Trophoblast cell (in vitro differentiated cells and primary cell): ENCODE results near the gene ALK.

Source experiments
- DNase-seq, 2 donors: peaks; one replicate each; pipeline ENCODE4 v3.0.0-alpha.2; 2016
- H2AFZ ChIP-seq: 2 replicates; pipeline ENCODE4 v1.6.1; 2013; ENCODE audit warnings: low read length, moderate library complexity, mild to moderate bottlenecking; ENCODE audit not compliant: insufficient read depth, poor library complexity
- H2AK5ac ChIP-seq: 2 replicates; pipeline ENCODE4 v1.6.1; 2013; ENCODE audit warnings: mild to moderate bottlenecking, low read length
- H2BK120ac ChIP-seq: 2 replicates; pipeline ENCODE4 v1.6.1; 2013; ENCODE audit warnings: low read length, mild to moderate bottlenecking, moderate library complexity; ENCODE audit not compliant: insufficient read depth, poor library complexity
- H2BK12ac ChIP-seq: 2 replicates; pipeline ENCODE4 v1.6.1; 2013; ENCODE audit warnings: mild to moderate bottlenecking, low read length, moderate library complexity
- H2BK5ac ChIP-seq: 2 replicates; pipeline ENCODE4 v1.6.1; 2013; ENCODE audit warnings: low read length, low read depth, moderate library complexity, mild to moderate bottlenecking; ENCODE audit not compliant: poor library complexity
- H3K14ac ChIP-seq: 2 replicates; pipeline ENCODE4 v1.6.1; 2013; ENCODE audit warnings: mild to moderate bottlenecking, low read length
- H3K18ac ChIP-seq: 2 replicates; pipeline ENCODE4 v1.6.1; 2013; ENCODE audit warnings: mild to moderate bottlenecking, low read length
- H3K23ac ChIP-seq: 2 replicates; pipeline ENCODE4 v1.6.1; 2013; ENCODE audit warnings: low read length
- H3K27ac ChIP-seq: 2 replicates; pipeline ENCODE4 v1.5.1; 2013; ENCODE audit warnings: low read depth, mild to moderate bottlenecking, inconsistent platforms, low read length, moderate library complexity
- H3K27me3 ChIP-seq: 2 replicates; pipeline ENCODE4 v1.6.1; 2013; ENCODE audit warnings: inconsistent platforms, mild to moderate bottlenecking, low read length, moderate library complexity; ENCODE audit not compliant: insufficient read depth
- H3K36me3 ChIP-seq, 2 experiments: 1 replicate in 1 of 2; 2 replicates in 1 of 2; pipeline ENCODE4 v1.6.1; 2013; ENCODE audit warnings: low read length in 2 of 2, mild to moderate bottlenecking in 2 of 2, moderate library complexity in 1 of 2; ENCODE audit not compliant: insufficient read depth in 2 of 2, control insufficient read depth in 1 of 2
- H3K4ac ChIP-seq: 2 replicates; pipeline ENCODE4 v1.6.1; 2013; ENCODE audit warnings: low read depth, mild to moderate bottlenecking, low read length, moderate library complexity
- H3K4me1 ChIP-seq, 2 experiments: 1 replicate in 1 of 2; 2 replicates in 1 of 2; pipeline ENCODE4 v1.6.1; 2013; ENCODE audit warnings: low read length in 2 of 2, mild to moderate bottlenecking in 2 of 2, moderate library complexity in 1 of 2; ENCODE audit not compliant: insufficient read depth in 2 of 2, control insufficient read depth in 1 of 2
- H3K4me2 ChIP-seq: 2 replicates; pipeline ENCODE4 v1.6.1; 2013; ENCODE audit warnings: inconsistent platforms, mild to moderate bottlenecking, low read length, moderate library complexity
- H3K4me3 ChIP-seq: 2 replicates; pipeline ENCODE4 v1.5.1; 2013; ENCODE audit warnings: mild to moderate bottlenecking, low read depth, low read length, inconsistent platforms
- H3K79me1 ChIP-seq: one replicate; pipeline ENCODE4 v1.6.1; 2013; ENCODE audit warnings: low read length
- H3K79me2 ChIP-seq: 2 replicates; pipeline ENCODE4 v1.6.1; 2013; ENCODE audit warnings: low read length, mild to moderate bottlenecking; ENCODE audit not compliant: control insufficient read depth, insufficient read depth, poor library complexity
- H3K9ac ChIP-seq: 2 replicates; pipeline ENCODE4 v1.6.1; 2013; ENCODE audit warnings: mild to moderate bottlenecking, low read length
- H3K9me3 ChIP-seq: 2 replicates; pipeline ENCODE4 v1.6.1; 2013; ENCODE audit warnings: low read depth, mild to moderate bottlenecking, control low read depth, inconsistent platforms, low read length; ENCODE audit not compliant: insufficient read depth
- H4K12ac ChIP-seq: 2 replicates; pipeline ENCODE4 v1.6.1; 2013; ENCODE audit warnings: low read depth, mild to moderate bottlenecking, low read length, moderate library complexity
- H4K8ac ChIP-seq: 2 replicates; pipeline ENCODE4 v1.6.1; 2013; ENCODE audit warnings: low read depth, mild to moderate bottlenecking, low read length, moderate library complexity
- H4K91ac ChIP-seq: one replicate; pipeline ENCODE4 v1.6.1; 2013; ENCODE audit warnings: low read depth, mild to moderate bottlenecking, low read length, moderate library complexity
- WGBS: extraction: QIAGEN DNeasy Blood & Tissue Kit; methylation state at CpG from one replicate; pipeline ENCODE4 v1.1.7; 2013; ENCODE audit warnings: missing lambda C conversion rate; ENCODE audit not compliant: insufficient read length, insufficient coverage; ENCODE audit errors: extremely low coverage; 5-methylcytosine and 5-hydroxymethylcytosine counted together

Gene ALK

GRCh38 chr2:29323301-29323700, 598.1 kb downstream of the ALK start:
- no peak overlapping the region for H3K23ac ChIP-seq
- no peak overlapping the region for H3K14ac ChIP-seq
- no peak overlapping the region for H3K27ac ChIP-seq
- H4K12ac ChIP-seq, result no peak overlapping the region
- no CpG with 5 or more reads among the region's 2 CpGs for WGBS
- H3K4me1 ChIP-seq, result no peaks in the 10 kb centered on the region
- no peak overlapping the region for H4K91ac ChIP-seq
- H2AFZ ChIP-seq, result no peak overlapping the region
- no peaks in the 10 kb centered on the region for H3K79me1 ChIP-seq
- no peak overlapping the region for H3K4ac ChIP-seq
- no peak overlapping the region for H3K9ac ChIP-seq
- no peaks in the 10 kb centered on the region for H3K36me3 ChIP-seq
- no peak overlapping the region for H2BK12ac ChIP-seq
- H2AK5ac ChIP-seq, result no peak overlapping the region
- no peaks in the 10 kb centered on the region for H3K9me3 ChIP-seq
- no peak overlapping the region for H3K4me2 ChIP-seq
- no peak overlapping the region for H3K4me3 ChIP-seq
- no peaks in the 10 kb centered on the region for H3K27me3 ChIP-seq
- no peak overlapping the region for H2BK120ac ChIP-seq
- H4K8ac ChIP-seq, result no peak overlapping the region
- DNase-seq, result no peak
- H2BK5ac ChIP-seq, result no peak overlapping the region
- H3K18ac ChIP-seq, result no peak overlapping the region
- no peaks in the 10 kb centered on the region for H3K79me2 ChIP-seq

- no peak overlapping the region for H2BK5ac ChIP-seq
- no peaks in the 10 kb centered on the region for H3K36me3 ChIP-seq
- no peaks in the 10 kb centered on the region for H3K9me3 ChIP-seq
- H4K8ac ChIP-seq, result no peak overlapping the region
- H3K27ac ChIP-seq, result no peak overlapping the region
- H2BK120ac ChIP-seq, result no peak overlapping the region
- no peak overlapping the region for H4K91ac ChIP-seq
- H3K79me2 ChIP-seq, result no peaks in the 10 kb centered on the region
- H2BK12ac ChIP-seq, result no peak overlapping the region
- no peak overlapping the region for H3K18ac ChIP-seq
- no peak overlapping the region for H4K12ac ChIP-seq
- H3K23ac ChIP-seq, result no peak overlapping the region
- no CpG with 5 or more reads among the region's 2 CpGs for WGBS
- H3K27me3 ChIP-seq, result no peaks in the 10 kb centered on the region
- H3K4me2 ChIP-seq, result no peak overlapping the region
- DNase-seq, result no peak
- H2AK5ac ChIP-seq, result no peak overlapping the region
- no peak overlapping the region for H3K9ac ChIP-seq
- no peak overlapping the region for H2AFZ ChIP-seq
- H3K4me3 ChIP-seq, result no peak overlapping the region
- peaks cover 3% of the 10 kb centered on the region in 2 experiments for H3K4me1 ChIP-seq
- H3K79me1 ChIP-seq, result no peaks in the 10 kb centered on the region
- H3K14ac ChIP-seq, result no peak overlapping the region
- no peak overlapping the region for H3K4ac ChIP-seq
Measured at GRCh38 chr2:29322011-29322410, 599.4 kb downstream of the ALK start.

GRCh38 chr2:29317801-29318485, 603.4 kb downstream of the ALK start:
- no peak overlapping the region for H3K4ac ChIP-seq
- H3K23ac ChIP-seq, result no peak overlapping the region
- no peak overlapping the region for H3K9ac ChIP-seq
- peaks cover 3% of the 10 kb centered on the region in 2 experiments for H3K4me1 ChIP-seq
- no peak overlapping the region for H3K27ac ChIP-seq
- H2AK5ac ChIP-seq, result no peak overlapping the region
- no peak overlapping the region for H2BK120ac ChIP-seq
- H4K8ac ChIP-seq, result no peak overlapping the region
- no CpG with 5 or more reads among the region's 8 CpGs for WGBS
- no peak overlapping the region for H3K4me3 ChIP-seq
- H2BK12ac ChIP-seq, result no peak overlapping the region
- H3K14ac ChIP-seq, result no peak overlapping the region
- H3K18ac ChIP-seq, result no peak overlapping the region
- H2AFZ ChIP-seq, result no peak overlapping the region
- H3K9me3 ChIP-seq, result no peaks in the 10 kb centered on the region
- H3K4me2 ChIP-seq, result no peak overlapping the region
- no peaks in the 10 kb centered on the region for H3K27me3 ChIP-seq
- no peak for DNase-seq
- H3K36me3 ChIP-seq, result no peaks in the 10 kb centered on the region
- no peak overlapping the region for H4K91ac ChIP-seq
- no peak overlapping the region for H2BK5ac ChIP-seq
- no peak overlapping the region for H4K12ac ChIP-seq
- no peaks in the 10 kb centered on the region for H3K79me1 ChIP-seq
- H3K79me2 ChIP-seq, result no peaks in the 10 kb centered on the region

GRCh38 chr2:29317077-29317517, 604.3 kb downstream of the ALK start:
- H3K18ac ChIP-seq, result no peak overlapping the region
- no peak overlapping the region for H3K27ac ChIP-seq
- H3K4me3 ChIP-seq, result no peak overlapping the region
- H3K36me3 ChIP-seq, result no peaks in the 10 kb centered on the region
- no peak overlapping the region for H4K8ac ChIP-seq
- H2AK5ac ChIP-seq, result no peak overlapping the region
- no peak overlapping the region for H3K4ac ChIP-seq
- H2BK5ac ChIP-seq, result no peak overlapping the region
- DNase-seq, result peak in 1 of 2 donors; percentile 33
- H4K12ac ChIP-seq, result no peak overlapping the region
- no peaks in the 10 kb centered on the region for H3K79me2 ChIP-seq
- H3K79me1 ChIP-seq, result no peaks in the 10 kb centered on the region
- no peak overlapping the region for H4K91ac ChIP-seq
- no peak overlapping the region for H2AFZ ChIP-seq
- H3K9me3 ChIP-seq, result no peaks in the 10 kb centered on the region
- H3K14ac ChIP-seq, result no peak overlapping the region
- H3K23ac ChIP-seq, result no peak overlapping the region
- peaks cover 3% of the 10 kb centered on the region in 2 experiments for H3K4me1 ChIP-seq
- no peaks in the 10 kb centered on the region for H3K27me3 ChIP-seq
- H2BK12ac ChIP-seq, result no peak overlapping the region
- no CpG with 5 or more reads among the region's 3 CpGs for WGBS
- H3K4me2 ChIP-seq, result no peak overlapping the region
- no peak overlapping the region for H3K9ac ChIP-seq
- H2BK120ac ChIP-seq, result no peak overlapping the region
